ENCODE results near the gene CIAO2B. TPM values are rescaled to one million over a fixed set of nuclear protein-coding genes. Genes with fewer than 3 reads are reported as not detected.

CIAO2B gene
- total RNA-seq, 4 donors from 2014 or later = 15.3 to 93.8 (median 51.6) TPM

GRCh38 chr16:66903544-66904427 is 30.4 kb downstream of the CIAO2B start:
- no peak for TF ChIP-seq EP300 (IDR thresholded peaks at IDR 0.05; ENCODE audit: low read depth)
- TF ChIP-seq CTCF (IDR thresholded peaks at IDR 0.05) = no peak
- no peak for TF ChIP-seq POLR2A (IDR thresholded peaks at IDR 0.05)
- no peak for TF ChIP-seq POLR2AphosphoS5 (IDR thresholded peaks at IDR 0.05)
- Histone ChIP-seq H3K4me3 (no peak overlapping the region), H3K9me3 (no peaks in the 10 kb centered on the region), H3K27me3 (no peaks in the 10 kb centered on the region), H3K4me1 (peaks cover 39 to 66% (median 47%) of the 10 kb centered on the region in 4 donors), H3K36me3 (no peaks in the 10 kb centered on the region), H3K27ac (peak overlapping the region; percentile 73 to 83 (median 79))
- WGBS, 2 donors (ENCODE audit: low coverage in 1 of 2) = 75% methylated on average over 11 of the region's 11 CpGs; no CpG with 5 or more reads in 1 of the 2 donors
- intact Hi-C loops (cut with DNase I; ENCODE audit: low total_unique reads) (no loop called here), in situ Hi-C loops (cut with MboI; ENCODE audit: low pct_ligation_motif_present in 1 of 4, low pct_unique_long_range_greater_than_20kb in 1 of 4, low sequenced_read_pairs in 3 of 4) (no loop called here)
- no peak for DNase-seq

GRCh38 chr16:66902648-66903543 is 31.3 kb downstream of the CIAO2B start:
- H3K36me3 ChIP-seq = no peaks in the 10 kb centered on the region
- intact Hi-C loops (cut with DNase I; ENCODE audit: low total_unique reads) (no loop called here), in situ Hi-C loops (cut with MboI; ENCODE audit: low pct_ligation_motif_present in 1 of 4, low pct_unique_long_range_greater_than_20kb in 1 of 4, low sequenced_read_pairs in 3 of 4) (no loop called here)
- H3K4me3 ChIP-seq = no peak overlapping the region
- 71% methylated on average over 14 of the region's 14 CpGs; no CpG with 5 or more reads in 1 of the 2 donors for WGBS, 2 donors (ENCODE audit: low coverage in 1 of 2)
- H3K9me3 ChIP-seq = no peaks in the 10 kb centered on the region
- H3K4me1 ChIP-seq = peaks cover 39 to 74% (median 51%) of the 10 kb centered on the region in 4 donors
- H3K27ac ChIP-seq = peak overlapping the region; percentile 75 to 83 (median 82)
- no peaks in the 10 kb centered on the region for H3K27me3 ChIP-seq
- no peak for DNase-seq
- no peak for TF ChIP-seq POLR2A (IDR thresholded peaks at IDR 0.05)
- TF ChIP-seq POLR2AphosphoS5 (IDR thresholded peaks at IDR 0.05) = no peak
- no peak for TF ChIP-seq CTCF (IDR thresholded peaks at IDR 0.05)
- no peak for TF ChIP-seq EP300 (IDR thresholded peaks at IDR 0.05; ENCODE audit: low read depth)

- Histone ChIP-seq H3K4me1 (peaks cover 44 to 85% (median 56%) of the 10 kb centered on the region in 4 donors), H3K4me3 (no peak overlapping the region), H3K36me3 (no peaks in the 10 kb centered on the region), H3K27ac (peak overlapping the region; percentile 75 to 83 (median 82)), H3K9me3 (no peaks in the 10 kb centered on the region), H3K27me3 (no peaks in the 10 kb centered on the region)
- WGBS, 2 donors (ENCODE audit: low coverage in 1 of 2) = 94% methylated on average over 10 of the region's 10 CpGs; no CpG with 5 or more reads in 1 of the 2 donors
- DNase-seq = no peak
- in situ Hi-C loops (cut with MboI; ENCODE audit: low pct_ligation_motif_present in 1 of 4, low pct_unique_long_range_greater_than_20kb in 1 of 4, low sequenced_read_pairs in 3 of 4) (no loop called here), intact Hi-C loops (cut with DNase I; ENCODE audit: low total_unique reads) (no loop called here)
- TF ChIP-seq POLR2A (IDR thresholded peaks at IDR 0.05) (no peak), CTCF (IDR thresholded peaks at IDR 0.05) (no peak), POLR2AphosphoS5 (IDR thresholded peaks at IDR 0.05) (no peak), EP300 (IDR thresholded peaks at IDR 0.05; ENCODE audit: low read depth) (no peak)
These were observed 32.6 kb downstream of the CIAO2B start for GRCh38 chr16:66901626-66902025.
